H4 (cell line): ENCODE data around the gene KCNMA1. TPM values are rescaled to one million over a fixed set of nuclear protein-coding genes. Genes with fewer than 3 reads are reported as not detected.
"Not testable (repeated sequence)": the region's sequence is repeated elsewhere in the genome, so short reads cannot be mapped to it uniquely, and the experiment has no call there.

Source experiments
- DNase-seq: peaks from one replicate; pipeline ENCODE4 v3.0.0-alpha.2; 2015; ENCODE audit warnings: low spot score
- total RNA-seq: library from RNA; depleted of rRNA; stranded (reverse); fragments of >200 nt; shearing (Covaris generic); gene quantifications from 2 replicates; pipeline ENCODE4 v1.2.3, GENCODE V29; 2014

The KCNMA1 gene
- total RNA-seq, 1 experiment from 2014 or later: 8.4 TPM

DNA sequence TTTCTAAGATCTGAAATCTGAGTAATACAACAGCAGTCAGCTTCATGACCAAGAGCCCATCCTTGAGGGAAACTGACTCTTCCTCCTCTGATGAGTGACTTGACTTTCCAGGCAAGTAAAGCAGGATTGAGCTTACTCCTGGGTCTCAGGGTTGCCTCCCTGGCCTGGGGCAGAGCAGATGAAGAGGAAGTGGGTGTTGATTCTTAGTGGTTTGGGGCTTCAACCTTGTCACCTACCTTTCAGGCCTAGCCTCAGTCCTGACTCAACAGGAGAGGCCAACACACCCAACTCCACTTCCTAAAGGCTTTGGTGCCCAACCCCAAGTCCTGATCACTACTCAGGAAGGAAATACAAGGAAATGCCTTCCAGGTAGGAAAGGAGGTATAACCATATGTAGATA lies 54.1 kb downstream of the KCNMA1 start:
- no peak for DNase-seq

GRCh38 chr10:77582710-77583115 lies 54.9 kb downstream of the KCNMA1 start:
- DNase-seq: peak; percentile 95

DNA sequence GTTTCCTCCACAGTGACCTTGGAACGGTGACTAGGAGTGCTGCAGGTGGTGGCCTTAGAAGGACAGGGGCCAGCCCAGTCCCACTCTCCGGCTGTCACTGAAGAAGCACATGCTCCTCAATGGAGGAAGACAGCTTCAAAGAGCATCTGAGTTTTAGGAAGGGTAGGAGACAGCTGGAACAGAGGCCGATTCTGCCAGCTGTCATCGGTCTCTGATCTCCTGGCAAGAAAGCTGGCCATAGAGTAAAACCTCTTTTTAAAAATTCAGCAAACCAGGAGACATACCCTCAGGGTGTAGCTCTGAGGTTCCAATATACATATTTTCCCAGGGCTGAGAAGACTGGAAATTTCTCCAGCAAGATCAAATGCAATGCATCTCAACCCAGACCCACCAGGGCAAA lies 55.9 kb downstream of the KCNMA1 start:
- DNase-seq: no peak

DNA sequence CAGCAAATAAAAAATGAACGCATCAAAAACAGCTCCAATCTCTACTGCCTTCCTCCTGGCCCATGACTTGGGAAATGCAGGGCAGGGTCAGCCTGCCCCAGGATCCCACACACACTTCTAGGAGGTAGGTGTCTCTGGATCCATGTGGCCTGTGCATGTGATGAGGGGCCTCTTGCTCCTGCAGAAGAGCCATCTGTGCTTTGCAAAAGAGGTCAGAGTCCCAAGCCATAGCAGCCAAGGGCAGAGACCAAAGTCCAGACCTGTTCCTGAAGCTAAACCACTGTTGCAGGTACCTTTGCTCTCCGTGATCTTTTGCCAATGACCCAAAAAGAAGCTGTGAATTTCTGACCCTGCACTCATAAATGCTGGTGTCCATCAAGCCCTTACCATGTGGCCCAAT lies 57.1 kb downstream of the KCNMA1 start:
- no peak for DNase-seq

DNA sequence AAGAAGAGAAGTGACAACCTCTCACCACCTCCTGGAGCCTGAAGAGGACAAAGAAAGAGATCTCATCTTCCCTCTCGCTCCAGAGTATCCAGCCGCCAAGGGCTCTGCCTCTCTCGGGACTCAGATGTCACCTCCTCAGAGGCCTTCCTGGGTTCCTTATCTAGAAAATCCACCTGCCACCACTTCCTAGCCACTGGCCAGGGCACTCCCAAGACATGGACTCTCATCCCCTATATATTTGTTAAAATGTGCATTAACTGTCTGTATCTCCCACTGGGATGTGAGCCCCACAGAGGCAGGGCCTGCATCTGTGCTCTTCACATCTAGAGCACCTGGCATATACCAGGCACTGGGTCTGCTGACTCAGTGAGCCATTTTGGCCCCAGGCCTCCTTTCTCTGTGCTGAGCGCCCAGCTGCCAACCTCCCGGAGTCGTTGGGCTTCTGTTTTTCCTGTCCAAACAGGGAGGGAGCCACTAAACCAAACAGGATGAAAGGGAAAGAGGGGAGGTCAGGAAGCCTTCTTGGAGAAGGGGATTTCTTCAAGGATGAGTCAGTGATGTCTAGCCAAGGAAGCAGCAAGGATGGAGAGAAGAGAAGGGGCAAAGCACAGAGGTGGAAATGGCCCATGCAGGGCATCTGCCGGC lies 58.9 kb downstream of the KCNMA1 start:
- no peak for DNase-seq

DNA sequence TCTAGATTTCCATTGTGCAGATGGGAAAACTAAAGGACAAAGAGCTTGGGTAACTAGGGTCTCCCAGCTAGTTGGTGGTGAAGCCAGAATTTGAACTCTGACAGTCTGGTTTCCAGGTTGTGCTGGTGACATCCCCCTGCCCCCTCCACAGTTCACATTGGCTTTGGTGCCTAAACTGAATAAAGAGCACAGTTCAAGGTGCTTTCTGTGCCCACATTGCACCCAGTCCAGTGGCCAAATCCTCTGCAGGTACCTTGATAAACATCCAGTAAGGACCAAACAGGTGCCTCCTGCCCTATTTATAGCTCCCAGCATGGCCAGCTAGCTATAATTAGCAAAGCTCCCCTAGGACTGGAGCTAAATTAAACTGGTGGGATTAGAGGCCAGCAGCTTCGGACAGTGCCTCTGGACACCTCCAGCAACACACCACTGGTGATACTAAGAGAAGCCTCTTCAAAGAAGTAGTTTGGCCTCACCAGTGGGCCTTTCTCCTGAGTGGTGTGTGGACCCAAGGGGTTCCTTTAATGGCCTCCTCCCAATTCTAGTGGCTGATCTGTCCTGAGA lies 59.9 kb downstream of the KCNMA1 start:
- DNase-seq: no peak

DNA sequence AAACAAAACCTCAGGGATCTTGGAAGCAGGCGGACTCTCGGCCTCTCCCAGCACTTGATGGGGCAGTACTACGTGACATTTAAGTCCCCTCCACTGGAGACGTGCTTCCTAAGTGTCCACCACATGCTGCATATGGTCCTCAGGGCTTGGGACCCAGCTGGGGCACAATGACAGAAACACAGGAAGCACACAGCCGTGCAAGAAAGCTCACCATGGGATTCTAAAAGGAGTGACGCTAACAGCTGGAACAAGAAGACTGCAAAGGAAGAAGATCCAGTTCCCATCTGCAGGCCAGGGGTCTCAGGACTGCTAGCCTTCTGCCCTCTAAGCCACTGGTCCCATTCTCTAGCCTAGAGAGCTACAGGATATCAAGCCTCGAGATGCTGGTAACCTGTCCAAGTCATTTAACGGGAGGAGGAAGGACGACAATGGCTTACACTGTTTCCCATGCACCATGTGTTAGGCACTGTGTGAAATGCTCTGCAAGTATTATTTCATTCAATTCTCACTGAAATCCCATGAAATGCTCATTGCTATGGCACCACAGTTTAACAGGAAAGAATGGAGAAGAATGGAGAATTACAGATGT lies 61.1 kb downstream of the KCNMA1 start:
- no peak for DNase-seq

DNA sequence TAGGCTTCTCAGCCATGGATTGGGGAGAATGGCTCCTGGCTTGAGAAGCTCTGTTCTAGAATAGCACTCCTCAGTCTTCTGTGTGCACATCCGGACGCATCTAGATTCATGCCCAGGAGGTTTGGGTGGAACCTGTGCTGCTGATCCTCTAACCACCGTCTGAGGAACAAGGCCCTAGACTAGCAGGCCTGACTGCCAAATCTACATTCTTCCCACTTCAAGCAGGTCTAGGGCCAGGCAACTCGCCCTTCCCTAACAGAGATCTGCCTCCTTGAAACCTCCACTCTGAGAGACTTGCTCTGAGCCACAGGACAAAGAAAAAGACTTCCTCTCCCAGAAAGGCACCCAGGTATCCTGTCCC lies 61.6 kb downstream of the KCNMA1 start:
- DNase-seq: no peak

GRCh38 chr10:77575271-77576006 lies 62.2 kb downstream of the KCNMA1 start:
- no peak for DNase-seq

DNA sequence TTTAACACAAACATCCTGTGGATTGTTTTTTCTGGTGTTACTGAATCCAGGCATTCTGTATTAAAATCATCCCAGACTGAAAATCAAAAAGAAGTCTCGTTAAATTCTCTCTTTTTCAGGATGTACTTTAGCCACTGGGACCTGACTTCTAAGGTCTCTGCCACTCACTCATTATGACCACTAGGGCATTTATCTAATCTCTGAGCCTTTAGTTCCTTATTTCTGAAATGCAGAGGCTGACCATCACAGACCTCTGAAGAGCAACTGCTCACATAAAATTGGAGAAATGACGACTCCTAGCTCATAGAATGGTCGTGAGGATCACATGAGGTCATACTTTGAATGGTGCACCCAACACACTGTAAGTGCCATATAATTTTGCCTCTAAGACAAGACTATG lies 63.2 kb downstream of the KCNMA1 start:
- DNase-seq: no peak

GRCh38 chr10:77572520-77572919 lies 65.1 kb downstream of the KCNMA1 start:
- DNase-seq: not testable (repeated sequence)

DNA sequence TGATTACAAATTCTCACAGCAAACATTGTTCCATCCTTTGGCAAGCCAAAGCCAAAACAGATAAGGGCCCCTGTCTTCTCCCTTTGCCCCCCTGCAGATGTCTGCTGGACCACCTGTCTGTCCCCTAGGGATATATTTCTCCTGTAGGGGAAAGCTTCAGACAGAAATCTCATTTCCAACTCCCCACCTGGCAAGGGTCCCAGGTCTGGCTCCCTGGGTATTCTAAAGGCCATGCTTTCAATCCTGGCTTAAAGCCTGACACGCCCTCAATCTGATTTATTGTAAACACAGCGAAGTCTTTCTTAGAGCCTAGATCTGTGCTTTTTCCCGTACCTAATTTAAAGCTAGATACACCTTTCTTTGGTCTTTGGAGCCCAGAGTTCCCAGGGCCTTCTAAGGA lies 66.1 kb downstream of the KCNMA1 start:
- DNase-seq: no peak

DNA sequence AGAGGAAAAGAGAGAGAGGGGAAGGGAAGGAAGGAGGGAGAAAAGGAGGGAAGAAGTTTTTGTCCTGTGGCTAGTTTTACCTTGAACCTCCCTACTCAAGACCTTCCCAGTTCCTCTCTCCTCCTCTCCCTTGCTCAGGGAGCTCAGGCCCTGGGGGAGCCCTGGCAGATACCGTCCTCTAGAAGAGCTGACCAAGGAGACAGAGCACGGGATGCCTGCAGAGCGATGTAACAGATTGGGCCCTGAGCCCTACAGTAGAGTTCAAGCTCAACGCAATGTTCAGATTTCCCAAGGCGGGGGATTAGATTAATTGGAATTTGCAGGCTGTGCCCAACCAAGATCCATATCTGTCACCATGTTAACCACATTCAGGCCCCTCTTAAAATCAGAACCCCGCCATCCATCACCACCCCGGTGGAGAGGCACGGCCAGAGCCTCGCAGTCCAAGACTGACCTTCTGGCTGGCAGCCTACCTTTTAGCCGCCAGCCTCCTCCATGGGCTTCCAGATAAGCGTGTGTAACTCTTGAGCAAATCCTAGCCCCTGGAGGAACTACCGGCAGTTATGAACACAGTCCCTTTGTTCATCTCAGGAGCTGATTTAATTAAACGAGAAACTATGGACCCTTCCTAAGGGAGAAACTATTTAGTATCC lies 70.6 kb downstream of the KCNMA1 start:
- no peak for DNase-seq

- DNase-seq: no peak
Observed at GRCh38 chr10:77566236-77566635, 71.4 kb downstream of the KCNMA1 start.

- DNase-seq: no peak
Observed at GRCh38 chr10:77565590-77566023, 72.0 kb downstream of the KCNMA1 start.

- DNase-seq: peak; percentile 65
Observed at GRCh38 chr10:77564731-77565589, 72.6 kb downstream of the KCNMA1 start.

DNA sequence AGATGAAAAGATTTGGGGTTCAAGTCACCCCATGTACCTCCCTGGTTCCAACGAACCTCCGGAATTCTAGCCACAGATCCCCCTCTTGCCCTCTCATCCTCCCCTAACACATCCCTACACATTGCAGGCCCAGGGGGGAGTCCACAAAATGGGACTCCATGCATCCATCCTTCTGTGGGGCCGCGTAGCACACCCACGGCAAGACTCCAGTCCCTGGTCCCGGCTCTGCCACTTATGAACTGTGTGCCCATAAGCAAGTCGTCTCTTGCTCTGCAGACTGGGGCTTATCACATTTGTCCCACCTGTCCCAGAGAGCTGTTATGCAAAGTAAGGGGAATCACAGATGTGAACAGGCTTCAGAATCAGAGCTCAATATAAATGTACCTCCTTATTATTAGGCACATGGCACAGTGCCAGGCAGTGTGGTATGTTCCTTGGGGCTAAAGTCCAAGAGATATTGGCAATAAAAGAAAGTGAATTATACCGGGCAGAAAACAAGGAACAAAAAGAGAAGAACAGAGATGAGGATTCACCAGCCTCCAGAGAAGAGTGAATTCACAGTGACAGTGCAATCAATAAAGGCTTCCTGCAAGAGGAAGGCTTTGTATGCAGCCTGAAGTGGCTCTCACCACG lies 73.9 kb downstream of the KCNMA1 start:
- DNase-seq: no peak

- no peak for DNase-seq
Observed at GRCh38 chr10:77562742-77563141, 74.9 kb downstream of the KCNMA1 start.

DNA sequence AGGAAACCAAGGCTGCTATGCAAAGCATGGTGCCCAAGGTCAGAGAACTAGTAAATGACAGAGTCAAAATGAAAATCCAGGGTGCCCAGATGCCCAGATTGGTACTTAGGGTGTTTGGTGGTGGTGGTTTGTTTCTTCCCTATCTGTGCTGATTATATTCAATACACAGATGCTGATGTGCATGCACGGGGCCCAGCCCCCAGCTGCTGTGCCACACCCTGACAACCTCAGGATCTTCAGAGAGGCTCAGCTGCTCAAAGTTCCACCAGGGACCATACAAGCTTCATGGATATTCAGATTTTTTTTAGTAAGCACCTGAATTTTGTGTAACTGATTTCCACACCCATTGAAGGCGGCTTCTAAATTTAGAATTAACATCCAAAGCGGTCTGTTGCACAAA lies 75.6 kb downstream of the KCNMA1 start:
- no peak for DNase-seq

- DNase-seq: no peak
Observed at GRCh38 chr10:77560471-77560870, 77.1 kb downstream of the KCNMA1 start.

- DNase-seq: no peak
Observed at GRCh38 chr10:77560052-77560451, 77.6 kb downstream of the KCNMA1 start.
